ENCODE data around the gene BTBD16. TPM values are rescaled to one million over a fixed set of nuclear protein-coding genes. Genes with fewer than 3 reads are reported as not detected.

BTBD16 gene
- total RNA-seq, 1 experiment from 2014 or later = not detected

DNA sequence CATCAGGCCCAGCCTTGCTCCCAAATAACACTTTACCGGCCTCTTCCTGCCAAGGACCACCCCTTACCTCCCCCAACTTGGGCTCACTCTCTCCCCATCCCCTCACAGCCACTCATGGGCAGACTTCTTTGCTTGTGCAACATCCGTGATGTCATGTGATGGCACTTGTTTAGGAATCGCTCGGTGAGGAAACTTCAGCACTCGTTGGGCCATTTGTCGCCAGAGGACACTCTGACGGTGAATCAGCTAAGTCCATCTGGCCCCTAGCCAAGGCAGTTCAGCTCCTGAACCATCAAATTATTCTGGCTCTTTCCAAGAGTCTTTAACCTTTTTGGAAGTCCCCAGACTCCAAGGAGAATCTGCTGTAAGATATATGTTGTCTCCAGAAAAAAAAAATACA, 19.2 kb downstream of the BTBD16 start:
- no peak overlapping the region for H2BK15ac ChIP-seq (ENCODE audit: low read depth, low read length)
- H2AFZ ChIP-seq (ENCODE audit: low read length) = no peak overlapping the region
- H4K20me1 ChIP-seq (ENCODE audit: control insufficient read depth, insufficient read depth, insufficient read length) = no peaks in the 10 kb centered on the region
- no peak overlapping the region for H3K23ac ChIP-seq (ENCODE audit: insufficient read length, low read depth, low read length)
- no peaks in the 10 kb centered on the region for H3K27me3 ChIP-seq (ENCODE audit: insufficient read depth, low read length)
- H2BK20ac ChIP-seq (ENCODE audit: low read depth, low read length, poor library complexity, severe bottlenecking) = no peak overlapping the region
- TF ChIP-seq, protein P1, sequence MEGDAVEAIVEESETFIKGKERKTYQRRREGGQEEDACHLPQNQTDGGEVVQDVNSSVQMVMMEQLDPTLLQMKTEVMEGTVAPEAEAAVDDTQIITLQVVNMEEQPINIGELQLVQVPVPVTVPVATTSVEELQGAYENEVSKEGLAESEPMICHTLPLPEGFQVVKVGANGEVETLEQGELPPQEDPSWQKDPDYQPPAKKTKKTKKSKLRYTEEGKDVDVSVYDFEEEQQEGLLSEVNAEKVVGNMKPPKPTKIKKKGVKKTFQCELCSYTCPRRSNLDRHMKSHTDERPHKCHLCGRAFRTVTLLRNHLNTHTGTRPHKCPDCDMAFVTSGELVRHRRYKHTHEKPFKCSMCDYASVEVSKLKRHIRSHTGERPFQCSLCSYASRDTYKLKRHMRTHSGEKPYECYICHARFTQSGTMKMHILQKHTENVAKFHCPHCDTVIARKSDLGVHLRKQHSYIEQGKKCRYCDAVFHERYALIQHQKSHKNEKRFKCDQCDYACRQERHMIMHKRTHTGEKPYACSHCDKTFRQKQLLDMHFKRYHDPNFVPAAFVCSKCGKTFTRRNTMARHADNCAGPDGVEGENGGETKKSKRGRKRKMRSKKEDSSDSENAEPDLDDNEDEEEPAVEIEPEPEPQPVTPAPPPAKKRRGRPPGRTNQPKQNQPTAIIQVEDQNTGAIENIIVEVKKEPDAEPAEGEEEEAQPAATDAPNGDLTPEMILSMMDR (conservative IDR thresholded peaks at IDR 0.05) = no peak
- H3K4me1 ChIP-seq (ENCODE audit: insufficient read depth, low read length) = no peaks in the 10 kb centered on the region
- H3K56ac ChIP-seq (ENCODE audit: insufficient read length, low read depth, low read length) = no peak overlapping the region
- H4K5ac ChIP-seq (ENCODE audit: insufficient read length, low read depth, low read length) = no peak overlapping the region
- no peak overlapping the region for H2BK120ac ChIP-seq (ENCODE audit: low read depth, low read length, poor library complexity, severe bottlenecking)
- H3K14ac ChIP-seq (ENCODE audit: insufficient read depth, low read length) = no peak overlapping the region
- H3K4me1 Mint-ChIP-seq = peaks cover 19 to 21% of the 10 kb centered on the region in 2 experiments
- H3K79me1 ChIP-seq (ENCODE audit: insufficient read depth, low read depth, low read length, poor library complexity, severe bottlenecking) = no peaks in the 10 kb centered on the region
- H4K91ac ChIP-seq (ENCODE audit: insufficient read length, low read depth, low read length) = no peak overlapping the region
- WGBS (ENCODE audit: extremely low coverage, insufficient read length, low lambda C conversion rate) = no CpG with 5 or more reads among the region's 7 CpGs
- H3K36me3 Mint-ChIP-seq (ENCODE audit: insufficient read depth in 1 of 3, low read depth in 3 of 3) = no peaks in the 10 kb centered on the region; a peak in 1 of 7 replicates
- H3K23me2 ChIP-seq (ENCODE audit: insufficient read length, low read depth, low read length, poor library complexity, severe bottlenecking) = no peaks in the 10 kb centered on the region
- no peak overlapping the region for H2AK5ac ChIP-seq (ENCODE audit: insufficient read length, low read length)
- H2BK5ac ChIP-seq (ENCODE audit: insufficient read length, low read length) = no peak overlapping the region
- H4K8ac ChIP-seq (replicated peaks; ENCODE audit: insufficient read length, low read depth, low read length) = no peak overlapping the region
- peaks cover 1% of the 10 kb centered on the region for H3K27me3 Mint-ChIP-seq (ENCODE audit: low read depth)
- no peak overlapping the region for H3K27ac Mint-ChIP-seq
- no peak overlapping the region for H3K4me3 Mint-ChIP-seq
- no peaks in the 10 kb centered on the region; a peak in 1 of 5 replicates for H3K9me3 Mint-ChIP-seq
- DNase-seq = no peak
- no peak overlapping the region for H3K27ac ChIP-seq (ENCODE audit: insufficient read length, low read depth, low read length)
- H3K18ac ChIP-seq (ENCODE audit: insufficient read length, low read depth, low read length) = no peak overlapping the region
- H3K4ac ChIP-seq (ENCODE audit: low read depth, low read length) = no peak overlapping the region
- H3K4me2 ChIP-seq (ENCODE audit: insufficient read depth, insufficient read length, low read length) = no peak overlapping the region
- no peaks in the 10 kb centered on the region for H3K79me2 ChIP-seq (ENCODE audit: insufficient read depth, low read length)
- no peaks in the 10 kb centered on the region for H3K9me3 ChIP-seq (ENCODE audit: control insufficient read depth, low read depth, low read length)
- no peak overlapping the region for H3K9ac ChIP-seq (ENCODE audit: extremely low read depth, insufficient read length, low read length)
- H2BK12ac ChIP-seq (ENCODE audit: insufficient read length, low read depth, low read length) = no peak overlapping the region
- no peak overlapping the region for H3T11ph ChIP-seq (ENCODE audit: low read length)
